Measurements from ENCODE around the gene ITGB1BP1. TPM values are rescaled to one million over a fixed set of nuclear protein-coding genes. Genes with fewer than 3 reads are reported as not detected.

The ITGB1BP1 gene
- total and polyA plus RNA-seq, 9 of the 15 experiments (the other 6 are each of a cell fraction or from before 2014, with no cell fraction given) = 37.8 to 95.3 (median 50.4) TPM

- no peak for DNase-seq (ENCODE audit: extremely low read depth in 1 of 4, low spot score in 3 of 4)
- BruUV-seq (replicated peaks) = no TSS peak
- WGBS (ENCODE audit: insufficient coverage, low coverage, missing lambda C conversion rate) = 95% methylated on average over 5 of the region's 46 CpGs
- FAIRE-seq = no peak
- H2AFZ ChIP-seq (ENCODE audit: low read depth, low read length) = no peak overlapping the region
- H3K4me3 ChIP-seq = no peak overlapping the region
- no peaks in the 10 kb centered on the region for H3K9me1 ChIP-seq (ENCODE audit: control insufficient read depth, insufficient read depth, low read length)
- H3K4me1 ChIP-seq (replicated peaks in 1 of 2; ENCODE audit: control insufficient read depth in 2 of 2, insufficient read depth in 2 of 2, low read length in 2 of 2) = peaks cover 0 to 4% of the 10 kb centered on the region in 2 experiments; a peak in 1 of 5 replicates
- CTCF ChIA-PET (ENCODE audit: low intra/inter-chr PET ratio) = no interaction called here
- H3K36me3 ChIP-seq (ENCODE audit: control insufficient read depth, insufficient read depth, low read length) = peaks cover 68% of the 10 kb centered on the region
- H3K27me3 ChIP-seq (ENCODE audit: control insufficient read depth in 2 of 2, insufficient read depth in 2 of 2, low read length in 2 of 2) = no peaks in the 10 kb centered on the region
- H3K4me2 ChIP-seq (ENCODE audit: insufficient read depth, low read length) = no peak overlapping the region
- no peak overlapping the region for H3K27ac ChIP-seq (ENCODE audit: extremely low read depth, low read depth, low read length)
- no peak overlapping the region for H3K9ac ChIP-seq (ENCODE audit: insufficient read depth in 1 of 2, low read depth in 2 of 2, low read length in 2 of 2)
- H3K9me3 ChIP-seq (replicated peaks; ENCODE audit: control insufficient read depth, insufficient read depth, low read depth, low read length) = no peaks in the 10 kb centered on the region
- intact Hi-C loops (cut with micrococcal nuclease) = no loop called here
- POLR2A ChIA-PET = no interaction called here
- no peak for ATAC-seq
- in situ Hi-C loops (cut with MboI) = no loop called here
- H4K20me1 ChIP-seq (replicated peaks; ENCODE audit: control insufficient read depth, insufficient read depth, low read length) = no peaks in the 10 kb centered on the region
- no peaks in the 10 kb centered on the region for H3K79me2 ChIP-seq (ENCODE audit: control insufficient read depth, insufficient read depth, low read length)
- TF ChIP-seq, protein P1, sequence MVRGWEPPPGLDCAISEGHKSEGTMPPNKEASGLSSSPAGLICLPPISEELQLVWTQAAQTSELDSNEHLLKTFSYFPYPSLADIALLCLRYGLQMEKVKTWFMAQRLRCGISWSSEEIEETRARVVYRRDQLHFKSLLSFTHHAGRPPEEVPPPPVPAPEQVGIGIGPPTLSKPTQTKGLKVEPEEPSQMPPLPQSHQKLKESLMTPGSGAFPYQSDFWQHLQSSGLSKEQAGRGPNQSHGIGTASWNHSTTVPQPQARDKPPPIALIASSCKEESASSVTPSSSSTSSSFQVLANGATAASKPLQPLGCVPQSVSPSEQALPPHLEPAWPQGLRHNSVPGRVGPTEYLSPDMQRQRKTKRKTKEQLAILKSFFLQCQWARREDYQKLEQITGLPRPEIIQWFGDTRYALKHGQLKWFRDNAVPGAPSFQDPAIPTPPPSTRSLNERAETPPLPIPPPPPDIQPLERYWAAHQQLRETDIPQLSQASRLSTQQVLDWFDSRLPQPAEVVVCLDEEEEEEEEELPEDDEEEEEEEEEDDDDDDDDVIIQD (CRISPR knock-in tag; IDR thresholded peaks at IDR 0.05) = no peak
- TF ChIP-seq ZNF121 (CRISPR knock-in tag; conservative IDR thresholded peaks at IDR 0.05) (peak; percentile 64; the same call in 1 of the 2 replicates), MECOM (CRISPR knock-in tag; IDR thresholded peaks at IDR 0.05) (no peak), MYNN (IDR thresholded peaks at IDR 0.05) (peak; percentile 47; the same call in 1 of the 2 replicates), MYNN (CRISPR knock-in tag; IDR thresholded peaks at IDR 0.05) (no peak), MBD1 (CRISPR knock-in tag; IDR thresholded peaks at IDR 0.05) (0 out of 2 replicates have a peak, but pooled peaks have one; percentile 24), ZKSCAN3 (CRISPR knock-in tag; IDR thresholded peaks at IDR 0.05) (no peak), COPS2 (conservative IDR thresholded peaks at IDR 0.05) (no peak), ZBTB43 (CRISPR knock-in tag; IDR thresholded peaks at IDR 0.05) (peak; percentile 97), ZBED1 (IDR thresholded peaks at IDR 0.05) (no peak), SMC3 (conservative IDR thresholded peaks at IDR 0.05; ENCODE audit: insufficient read depth, low read depth, low read length) (no peak)
- TF ChIP-seq, protein P2, sequence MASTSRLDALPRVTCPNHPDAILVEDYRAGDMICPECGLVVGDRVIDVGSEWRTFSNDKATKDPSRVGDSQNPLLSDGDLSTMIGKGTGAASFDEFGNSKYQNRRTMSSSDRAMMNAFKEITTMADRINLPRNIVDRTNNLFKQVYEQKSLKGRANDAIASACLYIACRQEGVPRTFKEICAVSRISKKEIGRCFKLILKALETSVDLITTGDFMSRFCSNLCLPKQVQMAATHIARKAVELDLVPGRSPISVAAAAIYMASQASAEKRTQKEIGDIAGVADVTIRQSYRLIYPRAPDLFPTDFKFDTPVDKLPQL (IDR thresholded peaks at IDR 0.05; ENCODE audit: extremely low read depth, insufficient read length) = no peak
- TF ChIP-seq, protein P3, sequence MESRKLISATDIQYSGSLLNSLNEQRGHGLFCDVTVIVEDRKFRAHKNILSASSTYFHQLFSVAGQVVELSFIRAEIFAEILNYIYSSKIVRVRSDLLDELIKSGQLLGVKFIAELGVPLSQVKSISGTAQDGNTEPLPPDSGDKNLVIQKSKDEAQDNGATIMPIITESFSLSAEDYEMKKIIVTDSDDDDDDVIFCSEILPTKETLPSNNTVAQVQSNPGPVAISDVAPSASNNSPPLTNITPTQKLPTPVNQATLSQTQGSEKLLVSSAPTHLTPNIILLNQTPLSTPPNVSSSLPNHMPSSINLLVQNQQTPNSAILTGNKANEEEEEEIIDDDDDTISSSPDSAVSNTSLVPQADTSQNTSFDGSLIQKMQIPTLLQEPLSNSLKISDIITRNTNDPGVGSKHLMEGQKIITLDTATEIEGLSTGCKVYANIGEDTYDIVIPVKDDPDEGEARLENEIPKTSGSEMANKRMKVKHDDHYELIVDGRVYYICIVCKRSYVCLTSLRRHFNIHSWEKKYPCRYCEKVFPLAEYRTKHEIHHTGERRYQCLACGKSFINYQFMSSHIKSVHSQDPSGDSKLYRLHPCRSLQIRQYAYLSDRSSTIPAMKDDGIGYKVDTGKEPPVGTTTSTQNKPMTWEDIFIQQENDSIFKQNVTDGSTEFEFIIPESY (CRISPR knock-in tag; IDR thresholded peaks at IDR 0.05) = peak; percentile 97
- TF ChIP-seq, protein P4, sequence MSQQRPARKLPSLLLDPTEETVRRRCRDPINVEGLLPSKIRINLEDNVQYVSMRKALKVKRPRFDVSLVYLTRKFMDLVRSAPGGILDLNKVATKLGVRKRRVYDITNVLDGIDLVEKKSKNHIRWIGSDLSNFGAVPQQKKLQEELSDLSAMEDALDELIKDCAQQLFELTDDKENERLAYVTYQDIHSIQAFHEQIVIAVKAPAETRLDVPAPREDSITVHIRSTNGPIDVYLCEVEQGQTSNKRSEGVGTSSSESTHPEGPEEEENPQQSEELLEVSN (IDR thresholded peaks at IDR 0.05; ENCODE audit: borderline replicate concordance in 1 of 2, extremely low read depth in 1 of 2, insufficient read depth in 1 of 2, insufficient read length in 1 of 2, low read depth in 1 of 2, low read length in 1 of 2, poor library complexity in 1 of 2, severe bottlenecking in 1 of 2) = no peak
These were observed 42.9 kb upstream of the ITGB1BP1 start for GRCh38 chr2:9466147-9466683.
